ENCODE results near the gene SAPCD2.

DNA sequence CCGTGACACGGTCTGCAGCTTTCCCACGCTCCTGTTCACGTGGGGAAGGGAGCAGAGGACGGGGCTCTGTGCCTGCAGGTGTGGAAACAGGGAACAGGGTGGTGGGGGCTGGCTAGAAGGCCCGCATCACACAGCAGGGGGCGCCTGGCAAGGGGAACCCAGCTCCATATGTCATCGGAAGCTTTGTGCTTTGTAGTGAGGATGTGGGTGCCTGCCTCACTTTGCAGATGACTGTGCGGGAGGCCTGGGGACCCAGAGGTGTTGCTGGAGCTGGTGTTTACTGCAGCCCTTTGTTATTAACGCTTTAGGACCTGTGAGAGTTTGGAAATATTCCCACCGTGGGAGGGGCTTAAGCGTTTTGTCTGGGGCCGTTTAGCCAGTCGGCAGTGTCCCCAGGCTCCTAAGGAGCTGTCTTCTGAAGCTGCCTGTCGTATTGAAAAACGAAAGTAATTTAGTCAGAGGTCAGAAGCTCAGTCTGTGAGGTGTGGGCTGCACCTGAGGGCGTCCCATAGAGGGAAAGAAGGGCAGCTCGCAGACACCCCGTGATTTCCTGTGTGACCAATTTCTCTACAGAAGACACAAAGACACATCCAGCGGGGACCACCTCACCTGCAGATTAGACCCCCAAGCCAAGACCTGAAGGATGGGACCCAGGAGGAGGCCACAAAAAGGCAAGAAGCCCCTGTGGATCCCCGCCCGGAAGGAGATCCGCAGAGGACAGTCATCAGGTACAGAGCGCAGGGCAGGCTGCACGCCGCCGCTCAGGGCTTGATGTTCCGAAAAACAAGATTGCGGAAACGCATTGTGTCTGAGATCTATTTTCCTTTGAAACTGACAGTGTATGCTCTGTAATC is 25.5 kb upstream of the SAPCD2 start:
- TF ChIP-seq, protein P1, sequence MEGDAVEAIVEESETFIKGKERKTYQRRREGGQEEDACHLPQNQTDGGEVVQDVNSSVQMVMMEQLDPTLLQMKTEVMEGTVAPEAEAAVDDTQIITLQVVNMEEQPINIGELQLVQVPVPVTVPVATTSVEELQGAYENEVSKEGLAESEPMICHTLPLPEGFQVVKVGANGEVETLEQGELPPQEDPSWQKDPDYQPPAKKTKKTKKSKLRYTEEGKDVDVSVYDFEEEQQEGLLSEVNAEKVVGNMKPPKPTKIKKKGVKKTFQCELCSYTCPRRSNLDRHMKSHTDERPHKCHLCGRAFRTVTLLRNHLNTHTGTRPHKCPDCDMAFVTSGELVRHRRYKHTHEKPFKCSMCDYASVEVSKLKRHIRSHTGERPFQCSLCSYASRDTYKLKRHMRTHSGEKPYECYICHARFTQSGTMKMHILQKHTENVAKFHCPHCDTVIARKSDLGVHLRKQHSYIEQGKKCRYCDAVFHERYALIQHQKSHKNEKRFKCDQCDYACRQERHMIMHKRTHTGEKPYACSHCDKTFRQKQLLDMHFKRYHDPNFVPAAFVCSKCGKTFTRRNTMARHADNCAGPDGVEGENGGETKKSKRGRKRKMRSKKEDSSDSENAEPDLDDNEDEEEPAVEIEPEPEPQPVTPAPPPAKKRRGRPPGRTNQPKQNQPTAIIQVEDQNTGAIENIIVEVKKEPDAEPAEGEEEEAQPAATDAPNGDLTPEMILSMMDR (IDR thresholded peaks at IDR 0.05), result no peak
- TF ChIP-seq POLR2A (IDR thresholded peaks at IDR 0.05), result no peak

Data from prostate gland (tissue), 2 donors.